Measurements from ENCODE around the gene EMID1.

The EMID1 gene

DNA sequence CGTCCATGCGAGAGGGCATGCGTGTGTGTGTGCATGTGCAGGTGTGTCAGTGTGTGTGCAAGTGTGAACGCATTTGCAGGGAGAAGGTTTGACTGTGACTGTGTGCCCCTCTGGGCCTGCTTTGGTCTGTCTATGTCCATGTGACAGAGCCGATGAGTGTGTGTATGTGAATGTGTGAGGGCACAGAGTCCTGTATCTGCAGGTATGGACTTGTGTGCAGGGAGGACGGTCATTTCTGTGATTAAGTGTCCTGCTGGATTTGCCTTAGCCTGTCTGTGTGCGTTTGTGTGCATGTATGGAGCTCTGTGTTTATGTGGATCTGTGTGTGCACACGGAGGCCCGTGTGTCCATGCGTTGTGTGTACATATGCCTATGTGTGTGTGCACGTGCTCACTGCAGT lies 5.4 kb downstream of the EMID1 start:
- Histone ChIP-seq H3K27me3 (replicated peaks; ENCODE audit: control insufficient read depth, insufficient read depth, low read length, poor library complexity, severe bottlenecking) (no peaks in the 10 kb centered on the region), H3K36me3 (ENCODE audit: control insufficient read depth, insufficient read depth, low read length) (no peaks in the 10 kb centered on the region), H3K4me1 (ENCODE audit: control insufficient read depth, insufficient read depth, low read length, poor library complexity, severe bottlenecking) (peaks cover 2% of the 10 kb centered on the region), H3K9me3 (ENCODE audit: control insufficient read depth, low read length) (no peaks in the 10 kb centered on the region), H3K27ac (ENCODE audit: insufficient read depth, low read length, poor library complexity, severe bottlenecking) (no peak overlapping the region), H3K4me3 (ENCODE audit: insufficient read depth, low read depth, low read length, poor library complexity, severe bottlenecking) (no peak overlapping the region)
- DNase-seq: no peak

DNA sequence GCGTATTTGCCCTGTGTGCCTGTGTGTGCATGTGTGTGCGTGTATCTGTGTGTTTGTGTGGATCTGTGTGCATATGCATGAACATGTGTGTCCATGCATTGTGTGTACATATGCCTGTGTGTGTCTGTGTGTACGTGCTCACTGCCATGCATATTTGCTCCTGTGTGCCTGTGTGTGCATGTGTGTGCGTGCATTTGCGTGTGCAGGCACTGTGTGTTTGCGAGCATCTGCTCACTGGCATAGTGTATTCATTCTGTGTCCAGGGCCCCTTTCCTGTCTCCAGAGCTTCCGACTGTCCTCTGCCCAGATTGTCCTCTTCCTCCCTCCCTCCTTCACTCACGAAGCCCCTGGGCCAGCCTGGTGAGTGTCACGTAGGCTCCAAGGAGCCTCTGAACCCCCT lies 5.8 kb downstream of the EMID1 start:
- Histone ChIP-seq H3K9me3 (ENCODE audit: control insufficient read depth, low read length) (no peaks in the 10 kb centered on the region), H3K27ac (ENCODE audit: insufficient read depth, low read length, poor library complexity, severe bottlenecking) (no peak overlapping the region), H3K27me3 (replicated peaks; ENCODE audit: control insufficient read depth, insufficient read depth, low read length, poor library complexity, severe bottlenecking) (no peaks in the 10 kb centered on the region), H3K4me3 (ENCODE audit: insufficient read depth, low read depth, low read length, poor library complexity, severe bottlenecking) (no peak overlapping the region), H3K4me1 (ENCODE audit: control insufficient read depth, insufficient read depth, low read length, poor library complexity, severe bottlenecking) (no peaks in the 10 kb centered on the region), H3K36me3 (ENCODE audit: control insufficient read depth, insufficient read depth, low read length) (no peaks in the 10 kb centered on the region)
- DNase-seq: no peak

DNA sequence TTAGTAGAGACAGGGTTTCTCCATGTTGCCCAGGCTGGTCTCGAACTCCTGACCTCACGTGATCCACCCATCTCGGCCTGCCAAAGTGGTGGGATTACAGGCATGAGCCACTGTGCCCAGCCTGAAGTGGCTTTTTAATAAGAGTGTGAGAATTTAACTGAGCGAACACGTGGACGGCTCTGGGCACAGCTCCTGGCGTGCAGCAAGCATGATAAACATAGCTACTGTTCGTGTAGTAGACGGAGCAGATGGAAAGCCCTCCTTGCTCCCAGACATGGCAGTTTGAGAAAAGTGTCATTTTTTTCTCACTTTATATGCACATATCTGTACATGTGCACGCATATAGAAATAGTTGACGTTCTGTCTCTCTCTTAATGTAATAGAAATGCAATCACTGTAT lies 7.0 kb downstream of the EMID1 start:
- no peak for DNase-seq
- Histone ChIP-seq H3K27ac (ENCODE audit: insufficient read depth, low read length, poor library complexity, severe bottlenecking) (no peak overlapping the region), H3K4me3 (ENCODE audit: insufficient read depth, low read depth, low read length, poor library complexity, severe bottlenecking) (no peak overlapping the region), H3K4me1 (ENCODE audit: control insufficient read depth, insufficient read depth, low read length, poor library complexity, severe bottlenecking) (no peaks in the 10 kb centered on the region), H3K9me3 (ENCODE audit: control insufficient read depth, low read length) (no peaks in the 10 kb centered on the region), H3K36me3 (ENCODE audit: control insufficient read depth, insufficient read depth, low read length) (no peaks in the 10 kb centered on the region), H3K27me3 (replicated peaks; ENCODE audit: control insufficient read depth, insufficient read depth, low read length, poor library complexity, severe bottlenecking) (no peaks in the 10 kb centered on the region)

DNA sequence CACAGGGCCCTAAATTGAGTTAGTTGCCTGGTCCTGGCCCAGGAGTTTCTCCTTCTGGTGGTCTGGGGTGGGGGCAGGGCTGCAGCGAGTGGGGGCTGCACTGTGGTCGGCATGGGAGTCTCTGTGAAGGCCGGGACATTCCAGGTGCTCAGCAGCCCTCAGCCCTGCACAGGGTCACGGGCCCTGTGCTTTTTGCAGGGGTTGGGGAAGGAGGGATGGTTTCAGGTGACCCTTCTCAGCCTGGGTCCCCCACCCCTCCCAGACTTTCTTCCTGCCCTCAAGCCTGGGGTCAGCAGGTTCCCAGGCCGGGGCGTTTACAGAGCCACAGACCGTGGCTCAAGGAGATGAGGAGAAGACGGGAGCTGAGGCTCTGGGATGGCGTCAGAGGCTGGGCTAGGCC lies 7.8 kb downstream of the EMID1 start:
- no peaks in the 10 kb centered on the region for H3K36me3 ChIP-seq (ENCODE audit: control insufficient read depth, insufficient read depth, low read length)

DNA sequence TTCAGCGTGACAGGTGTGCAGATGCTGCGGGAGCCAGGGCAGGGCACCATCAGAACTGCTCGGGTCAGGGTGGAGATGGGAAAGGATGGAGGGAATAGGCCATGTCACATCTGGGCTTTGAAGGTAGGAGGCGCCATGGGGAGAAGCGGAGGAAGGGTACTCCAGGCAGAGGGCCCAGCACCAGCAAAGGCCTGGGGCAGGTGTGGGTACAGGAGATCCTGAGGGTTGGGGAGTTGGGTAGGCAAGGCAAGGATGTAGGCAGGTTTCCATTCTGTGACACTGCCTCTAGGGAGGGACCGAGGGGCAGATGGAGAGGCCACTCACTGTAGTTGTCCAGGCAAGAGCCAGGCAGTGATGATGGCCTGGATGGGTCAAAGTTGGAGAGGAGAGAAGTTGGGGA lies 8.5 kb downstream of the EMID1 start:
- no peaks in the 10 kb centered on the region for H3K27me3 ChIP-seq (replicated peaks; ENCODE audit: control insufficient read depth, insufficient read depth, low read length, poor library complexity, severe bottlenecking)
- no peaks in the 10 kb centered on the region for H3K9me3 ChIP-seq (ENCODE audit: control insufficient read depth, low read length)
- H3K36me3 ChIP-seq (ENCODE audit: control insufficient read depth, insufficient read depth, low read length): no peaks in the 10 kb centered on the region
- H3K4me3 ChIP-seq (ENCODE audit: insufficient read depth, low read depth, low read length, poor library complexity, severe bottlenecking): no peak overlapping the region
- H3K4me1 ChIP-seq (ENCODE audit: control insufficient read depth, insufficient read depth, low read length, poor library complexity, severe bottlenecking): no peaks in the 10 kb centered on the region
- no peak for DNase-seq
- no peak overlapping the region for H3K27ac ChIP-seq (ENCODE audit: insufficient read depth, low read length, poor library complexity, severe bottlenecking)

More for the DNA sequence above, 7.8 kb downstream of the EMID1 start:
- H3K4me3 ChIP-seq (ENCODE audit: insufficient read depth, low read depth, low read length, poor library complexity, severe bottlenecking): no peak overlapping the region
- no peaks in the 10 kb centered on the region for H3K4me1 ChIP-seq (ENCODE audit: control insufficient read depth, insufficient read depth, low read length, poor library complexity, severe bottlenecking)
- no peaks in the 10 kb centered on the region for H3K9me3 ChIP-seq (ENCODE audit: control insufficient read depth, low read length)
- H3K27me3 ChIP-seq (replicated peaks; ENCODE audit: control insufficient read depth, insufficient read depth, low read length, poor library complexity, severe bottlenecking): no peaks in the 10 kb centered on the region
- no peak overlapping the region for H3K27ac ChIP-seq (ENCODE audit: insufficient read depth, low read length, poor library complexity, severe bottlenecking)
- no peak for DNase-seq

DNA sequence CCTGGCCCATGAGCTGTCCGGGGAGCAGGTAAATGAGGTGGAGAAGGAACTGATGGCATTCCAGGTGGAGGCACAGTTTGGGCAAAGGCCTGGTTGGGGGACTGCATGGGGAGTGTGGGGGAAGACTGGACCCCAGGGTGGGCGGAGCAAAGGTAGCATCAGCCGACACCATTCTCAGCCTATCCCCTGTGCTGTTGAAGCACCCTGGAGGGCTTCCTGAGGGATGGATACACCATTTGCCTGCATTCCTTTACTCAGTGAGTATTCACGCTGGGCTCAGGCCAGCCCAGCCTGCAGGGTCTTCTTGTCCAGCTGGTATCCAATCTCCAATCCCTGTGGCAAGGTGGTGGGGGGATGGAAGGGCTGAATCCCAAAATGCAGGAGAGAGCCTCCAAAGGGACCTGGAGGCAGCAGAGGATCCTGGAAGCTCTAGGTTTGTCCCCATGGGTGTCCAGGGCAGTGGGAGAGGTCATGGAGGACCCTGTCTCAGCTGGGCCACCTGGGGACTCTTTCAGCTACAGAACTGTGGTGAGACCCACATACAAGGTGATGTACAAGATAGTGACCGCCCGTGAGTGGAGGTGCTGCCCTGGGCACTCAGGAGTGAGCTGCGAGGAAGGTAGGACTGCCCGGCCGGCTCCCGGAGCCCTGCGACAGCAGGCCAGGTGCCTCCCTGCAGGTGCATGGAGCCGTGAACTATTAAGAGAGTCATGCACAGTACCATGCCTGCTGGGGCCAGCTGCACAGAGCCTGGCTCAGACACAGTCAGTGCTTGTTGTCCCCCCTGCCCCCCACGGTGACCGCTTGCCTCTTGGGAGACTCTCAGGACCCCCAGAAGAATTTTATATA lies 9.5 kb downstream of the EMID1 start:
- Histone ChIP-seq H3K4me3 (ENCODE audit: insufficient read depth, low read depth, low read length, poor library complexity, severe bottlenecking) (no peak overlapping the region), H3K9me3 (ENCODE audit: control insufficient read depth, low read length) (no peaks in the 10 kb centered on the region), H3K36me3 (ENCODE audit: control insufficient read depth, insufficient read depth, low read length) (no peaks in the 10 kb centered on the region), H3K27me3 (replicated peaks; ENCODE audit: control insufficient read depth, insufficient read depth, low read length, poor library complexity, severe bottlenecking) (no peaks in the 10 kb centered on the region), H3K4me1 (ENCODE audit: control insufficient read depth, insufficient read depth, low read length, poor library complexity, severe bottlenecking) (no peaks in the 10 kb centered on the region), H3K27ac (ENCODE audit: insufficient read depth, low read length, poor library complexity, severe bottlenecking) (no peak overlapping the region)
- DNase-seq: no peak

DNA sequence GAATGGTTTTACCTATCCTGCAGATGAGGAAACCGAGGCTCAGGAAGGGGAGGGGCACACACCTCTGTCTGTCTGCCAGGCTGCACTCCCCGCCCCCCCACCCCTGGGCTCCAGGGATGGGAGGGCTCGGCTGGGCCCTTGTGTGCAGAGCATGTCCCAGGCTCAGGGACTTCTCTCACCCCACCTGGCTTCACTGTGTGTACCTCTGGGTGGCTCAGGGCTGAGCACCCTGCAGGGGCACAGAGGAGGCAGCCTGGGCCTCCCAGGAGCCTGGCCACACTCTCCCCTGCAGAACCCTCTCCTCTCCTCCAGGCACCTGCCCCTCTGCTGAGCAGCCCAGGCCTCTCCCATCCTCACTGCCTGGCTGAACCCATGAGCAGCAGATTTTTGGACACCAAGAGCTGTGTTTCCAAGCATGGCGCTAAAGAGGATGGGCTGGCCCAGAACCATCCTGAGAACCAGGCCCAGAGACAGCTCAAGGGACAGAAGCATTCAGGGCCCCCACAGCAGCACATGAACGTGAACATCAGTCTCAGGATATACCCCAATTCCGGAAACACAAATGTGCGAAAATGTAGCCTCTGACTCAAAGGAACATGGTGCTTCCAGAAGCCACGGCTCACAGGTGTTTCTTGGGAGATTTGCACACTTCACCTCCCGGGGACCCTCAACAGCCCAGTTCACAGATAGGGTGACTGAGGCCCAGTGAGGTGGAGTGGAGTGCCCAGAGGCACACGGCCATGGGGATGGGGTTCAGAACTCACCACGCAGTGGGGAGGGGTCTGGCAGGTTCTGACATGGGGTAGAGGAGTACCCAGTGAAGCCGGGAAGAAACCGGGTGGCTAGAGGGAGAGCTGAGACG lies 10.5 kb downstream of the EMID1 start:
- Histone ChIP-seq H3K4me1 (ENCODE audit: control insufficient read depth, insufficient read depth, low read length, poor library complexity, severe bottlenecking) (no peaks in the 10 kb centered on the region), H3K9me3 (ENCODE audit: control insufficient read depth, low read length) (no peaks in the 10 kb centered on the region), H3K27me3 (replicated peaks; ENCODE audit: control insufficient read depth, insufficient read depth, low read length, poor library complexity, severe bottlenecking) (no peaks in the 10 kb centered on the region), H3K27ac (ENCODE audit: insufficient read depth, low read length, poor library complexity, severe bottlenecking) (no peak overlapping the region), H3K36me3 (ENCODE audit: control insufficient read depth, insufficient read depth, low read length) (no peaks in the 10 kb centered on the region), H3K4me3 (ENCODE audit: insufficient read depth, low read depth, low read length, poor library complexity, severe bottlenecking) (no peak overlapping the region)
- DNase-seq: no peak

DNA sequence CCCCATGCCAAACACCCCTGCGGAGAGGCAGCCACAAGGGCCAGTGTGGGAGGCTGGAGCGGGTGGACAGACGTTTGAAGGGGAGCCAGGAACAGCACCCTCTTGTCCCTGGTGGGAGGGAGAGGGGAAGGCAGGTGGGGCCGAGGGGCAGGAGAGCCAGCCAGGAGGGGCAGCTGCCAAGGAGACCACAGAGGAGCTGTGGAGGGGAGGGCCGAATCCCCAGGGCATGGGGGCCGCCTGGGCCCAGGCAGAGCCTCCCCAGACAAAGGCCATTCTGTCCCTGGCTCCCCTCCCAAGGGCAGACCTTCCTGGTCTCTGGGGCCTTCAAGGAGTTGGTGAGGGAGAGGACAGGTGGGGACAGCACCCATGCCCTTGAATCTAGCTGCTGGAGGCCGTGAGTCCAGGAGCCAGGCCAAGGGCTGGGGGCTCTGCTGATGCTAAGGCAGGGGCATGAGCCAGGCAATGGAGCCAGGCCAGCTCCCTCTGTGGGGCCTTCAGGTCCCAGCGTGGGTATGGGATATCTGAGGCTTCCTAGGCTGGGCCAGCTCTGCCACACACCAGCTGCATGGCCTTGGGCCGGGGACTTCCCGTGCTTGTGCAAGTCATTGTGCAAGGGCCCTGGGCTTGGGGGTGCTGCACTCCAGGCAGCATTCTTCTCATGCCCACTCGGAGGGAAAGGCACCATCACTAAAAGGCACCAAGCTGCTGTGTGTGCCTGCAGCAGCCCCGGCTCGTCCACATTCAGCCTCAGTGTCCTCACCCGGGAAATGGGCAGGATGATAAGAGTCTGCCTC lies 11.4 kb downstream of the EMID1 start:
- no peak overlapping the region for H3K27ac ChIP-seq (ENCODE audit: insufficient read depth, low read length, poor library complexity, severe bottlenecking)
- H3K27me3 ChIP-seq (replicated peaks; ENCODE audit: control insufficient read depth, insufficient read depth, low read length, poor library complexity, severe bottlenecking): no peaks in the 10 kb centered on the region
- H3K9me3 ChIP-seq (ENCODE audit: control insufficient read depth, low read length): no peaks in the 10 kb centered on the region
- no peak for DNase-seq
- no peaks in the 10 kb centered on the region for H3K4me1 ChIP-seq (ENCODE audit: control insufficient read depth, insufficient read depth, low read length, poor library complexity, severe bottlenecking)
- H3K4me3 ChIP-seq (ENCODE audit: insufficient read depth, low read depth, low read length, poor library complexity, severe bottlenecking): no peak overlapping the region
- no peaks in the 10 kb centered on the region for H3K36me3 ChIP-seq (ENCODE audit: control insufficient read depth, insufficient read depth, low read length)

DNA sequence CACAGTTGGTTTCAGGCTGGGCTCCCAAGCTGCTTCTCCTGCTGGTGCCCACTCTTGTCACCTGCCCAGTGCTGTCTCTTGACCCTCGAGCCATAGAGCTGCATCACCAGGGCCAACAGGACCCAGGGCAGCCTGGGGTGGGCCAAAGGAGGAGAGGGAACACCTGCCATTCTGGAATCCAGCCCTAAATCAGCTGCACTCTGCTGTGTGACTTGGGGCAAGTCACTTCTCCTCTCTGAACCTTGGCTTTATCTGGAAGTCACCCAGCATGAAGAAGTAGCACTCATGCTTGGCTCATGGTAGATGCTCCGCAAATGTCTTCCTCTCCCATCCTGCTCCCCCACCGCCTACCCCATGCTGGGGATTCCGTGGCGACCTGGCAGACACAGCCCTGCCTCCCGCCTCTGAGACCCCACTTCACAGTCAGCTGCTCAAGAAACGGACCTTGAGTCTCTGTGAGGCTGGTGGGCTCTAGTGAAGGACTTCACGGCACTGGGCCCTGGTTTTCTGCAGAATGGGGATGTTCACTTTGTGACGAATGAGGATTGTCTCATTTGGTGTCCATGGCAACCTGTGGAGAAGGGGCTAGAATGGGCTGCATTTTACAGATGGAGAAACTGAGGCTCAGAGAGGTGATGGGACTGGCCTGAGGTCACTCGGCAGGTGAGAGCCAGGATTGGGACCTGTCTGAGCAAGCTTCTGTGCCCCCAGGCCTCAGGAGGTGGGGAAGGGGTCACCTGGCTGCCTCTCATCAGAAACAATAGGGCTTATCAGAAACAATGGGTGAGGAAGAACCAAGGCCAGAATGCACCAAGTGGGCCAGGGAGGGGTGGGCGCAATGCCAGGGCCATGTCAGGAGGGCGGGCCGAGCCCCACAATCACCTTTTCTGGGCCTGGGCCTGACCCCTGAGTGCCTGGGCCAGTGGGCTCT lies 12.4 kb downstream of the EMID1 start:
- DNase-seq: no peak
- Histone ChIP-seq H3K36me3 (ENCODE audit: control insufficient read depth, insufficient read depth, low read length) (no peaks in the 10 kb centered on the region), H3K27ac (ENCODE audit: insufficient read depth, low read length, poor library complexity, severe bottlenecking) (no peak overlapping the region), H3K4me1 (ENCODE audit: control insufficient read depth, insufficient read depth, low read length, poor library complexity, severe bottlenecking) (no peaks in the 10 kb centered on the region), H3K4me3 (ENCODE audit: insufficient read depth, low read depth, low read length, poor library complexity, severe bottlenecking) (no peak overlapping the region), H3K27me3 (replicated peaks; ENCODE audit: control insufficient read depth, insufficient read depth, low read length, poor library complexity, severe bottlenecking) (no peaks in the 10 kb centered on the region), H3K9me3 (ENCODE audit: control insufficient read depth, low read length) (no peaks in the 10 kb centered on the region)
